GM19099 (cell line): ENCODE measurements around the gene DECR2.
A peak's percentile ranks its signal among the peaks of the same experiment; 100 is the strongest.

Source experiments
- POLR2A ChIP-seq: IDR thresholded peaks from 3 replicates; pipeline ENCODE4 v1.6.1; 2011; ENCODE audit warnings: low read depth; ENCODE audit not compliant: insufficient read length; ENCODE audit errors: extremely low read depth

The DECR2 gene

GRCh38 chr16:361872-362701 lies 39.6 kb upstream of the DECR2 start:
- no peak for TF ChIP-seq POLR2A

DNA sequence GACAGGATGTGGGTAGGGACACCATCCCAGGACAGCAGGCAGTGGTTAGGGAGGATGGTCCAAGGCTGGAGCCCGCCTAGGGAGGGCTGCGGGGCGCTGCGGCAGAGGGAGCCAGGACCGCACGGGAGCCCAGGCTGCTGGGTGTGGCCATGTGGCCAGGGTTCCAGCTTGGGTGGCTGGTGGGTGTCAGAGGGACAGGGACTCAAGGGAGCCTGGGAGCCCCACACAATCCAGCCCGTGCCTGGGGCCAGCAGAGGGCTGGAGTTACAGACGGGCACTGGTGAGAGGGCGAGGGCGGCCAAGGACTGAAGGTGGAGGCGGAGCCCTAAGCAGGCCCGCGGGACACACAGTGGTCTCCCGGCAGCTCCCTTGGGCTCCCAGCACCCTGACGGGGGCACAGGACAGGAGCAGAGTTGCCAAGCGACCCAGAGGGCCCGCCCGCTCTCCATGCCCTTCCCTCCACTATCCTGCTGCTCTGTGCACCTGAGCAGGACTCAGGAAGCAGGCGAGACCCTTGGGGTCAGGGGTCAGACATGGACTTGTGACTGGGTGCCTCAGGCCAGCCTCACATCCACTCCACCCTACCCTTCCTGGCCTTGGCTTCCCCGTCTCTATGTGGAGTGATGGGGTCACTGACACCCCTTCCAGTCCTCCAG lies 38.4 kb upstream of the DECR2 start:
- no peak for TF ChIP-seq POLR2A

DNA sequence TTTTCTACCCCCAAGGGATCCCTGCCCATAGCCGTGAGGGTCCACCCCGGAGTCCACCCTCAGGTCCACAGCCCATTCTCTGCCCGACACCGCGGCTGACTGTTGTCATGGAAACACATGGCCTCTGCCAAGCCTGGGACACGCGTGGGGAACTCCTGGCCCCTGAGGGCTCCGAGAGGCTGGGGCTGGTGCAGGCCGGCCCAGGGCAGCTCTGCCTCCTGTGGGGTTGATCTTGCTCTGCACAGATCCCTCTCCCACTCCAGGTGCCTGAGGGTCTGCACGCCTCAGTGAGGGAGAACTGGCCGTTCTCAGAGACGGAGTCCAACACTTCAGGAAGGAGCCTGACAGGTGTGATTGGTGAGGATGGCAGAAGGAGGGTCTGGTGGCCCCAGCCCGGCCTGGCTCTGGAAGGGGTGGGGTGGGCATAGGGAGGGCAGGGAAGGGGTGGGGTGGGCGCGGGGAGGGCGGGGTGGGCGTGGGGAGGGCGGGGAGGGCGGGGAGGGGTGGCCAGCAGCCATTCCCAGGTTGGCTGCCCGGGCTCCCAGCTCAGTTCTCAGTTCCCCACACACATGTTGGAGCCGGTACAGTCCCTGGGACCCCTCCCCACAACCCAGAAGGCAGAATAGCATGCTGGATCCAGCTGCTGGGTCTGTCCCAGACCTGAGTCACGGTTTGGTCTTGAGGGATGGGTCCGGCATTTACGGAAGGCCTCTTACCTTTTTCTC lies 37.8 kb upstream of the DECR2 start:
- no peak for TF ChIP-seq POLR2A

DNA sequence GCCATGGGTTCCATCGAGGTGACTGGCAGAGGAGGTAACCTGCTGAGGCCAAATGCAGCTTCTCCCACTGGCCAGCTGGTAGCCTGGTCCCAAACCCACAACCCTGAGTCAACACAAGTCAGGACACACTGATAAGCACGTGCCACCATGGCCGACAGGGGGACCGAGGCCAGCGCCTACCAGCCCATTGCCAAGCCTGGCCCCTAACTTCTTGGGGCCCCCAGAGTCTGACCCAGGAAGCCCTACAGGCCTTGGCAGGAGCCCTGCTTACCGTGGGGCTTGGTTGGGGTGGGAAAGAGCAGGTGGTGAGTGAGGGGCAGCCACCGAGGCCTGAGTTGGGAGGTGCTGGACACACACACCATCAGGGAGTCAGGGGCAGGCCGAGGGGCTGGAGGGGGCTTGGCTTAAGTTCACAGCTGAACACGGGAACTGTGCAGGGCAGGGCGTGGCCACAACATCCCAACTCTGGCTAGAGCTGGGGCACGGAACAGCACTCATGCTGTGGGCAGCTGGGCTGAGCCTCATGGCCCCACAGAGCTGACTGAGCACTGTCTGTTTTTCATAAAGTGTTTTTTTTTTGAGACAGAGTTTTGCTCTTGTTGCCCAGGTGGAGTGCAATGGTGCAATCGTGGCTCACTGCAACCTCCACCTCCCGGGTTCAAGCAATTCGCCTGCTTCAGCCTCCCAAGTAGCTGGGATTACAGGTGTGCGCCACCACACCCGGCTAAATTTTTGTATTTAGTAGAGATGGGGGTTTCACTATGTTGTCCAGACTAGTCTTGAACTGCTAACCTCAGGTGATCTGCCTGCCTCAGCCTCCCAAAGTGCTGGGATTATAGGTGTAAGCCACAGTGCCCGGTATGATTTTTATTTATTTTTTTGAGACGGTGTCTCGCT lies 36.8 kb upstream of the DECR2 start:
- TF ChIP-seq POLR2A: no peak

- no peak for TF ChIP-seq POLR2A
These were observed 35.2 kb upstream of the DECR2 start for GRCh38 chr16:366476-366875.

GRCh38 chr16:367333-367903 lies 34.3 kb upstream of the DECR2 start:
- no peak for TF ChIP-seq POLR2A

DNA sequence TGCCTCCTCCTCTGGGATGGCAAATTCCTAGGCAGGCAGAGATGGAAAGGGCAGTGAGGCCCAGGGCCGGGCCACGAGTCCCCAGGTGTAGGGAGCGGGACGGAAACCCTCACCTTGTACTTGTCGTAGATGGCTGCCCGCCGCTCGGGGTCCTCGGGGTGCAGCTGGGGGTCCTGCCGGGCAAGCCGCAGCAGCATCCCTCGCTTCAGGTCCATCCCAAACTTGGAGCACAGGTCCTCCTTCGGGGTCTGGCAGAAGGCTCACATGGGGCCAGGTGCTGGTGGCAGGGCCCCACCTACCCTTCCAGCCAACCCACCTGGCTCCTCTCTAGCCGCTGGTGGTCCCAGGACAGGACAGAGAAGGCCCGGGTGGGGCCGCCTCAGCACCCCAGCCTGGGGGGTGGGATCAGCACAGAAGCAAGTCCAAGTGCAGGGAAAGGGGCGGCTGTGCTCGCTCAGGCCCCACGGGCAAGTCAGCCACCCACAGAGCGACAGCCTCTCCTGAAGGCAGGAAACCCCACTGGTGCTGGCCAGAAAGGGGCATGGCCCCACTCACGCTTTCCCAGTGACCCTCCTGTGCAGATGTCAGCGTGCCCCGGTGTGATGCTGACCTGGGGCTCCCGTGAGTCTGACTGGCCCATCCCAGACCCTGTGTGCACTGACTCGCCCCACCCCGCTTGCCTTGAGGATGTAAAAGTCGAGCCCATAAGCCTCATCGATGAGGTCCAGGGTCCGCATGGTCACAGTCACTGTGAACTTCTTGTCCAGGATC lies 33.1 kb upstream of the DECR2 start:
- TF ChIP-seq POLR2A: no peak

DNA sequence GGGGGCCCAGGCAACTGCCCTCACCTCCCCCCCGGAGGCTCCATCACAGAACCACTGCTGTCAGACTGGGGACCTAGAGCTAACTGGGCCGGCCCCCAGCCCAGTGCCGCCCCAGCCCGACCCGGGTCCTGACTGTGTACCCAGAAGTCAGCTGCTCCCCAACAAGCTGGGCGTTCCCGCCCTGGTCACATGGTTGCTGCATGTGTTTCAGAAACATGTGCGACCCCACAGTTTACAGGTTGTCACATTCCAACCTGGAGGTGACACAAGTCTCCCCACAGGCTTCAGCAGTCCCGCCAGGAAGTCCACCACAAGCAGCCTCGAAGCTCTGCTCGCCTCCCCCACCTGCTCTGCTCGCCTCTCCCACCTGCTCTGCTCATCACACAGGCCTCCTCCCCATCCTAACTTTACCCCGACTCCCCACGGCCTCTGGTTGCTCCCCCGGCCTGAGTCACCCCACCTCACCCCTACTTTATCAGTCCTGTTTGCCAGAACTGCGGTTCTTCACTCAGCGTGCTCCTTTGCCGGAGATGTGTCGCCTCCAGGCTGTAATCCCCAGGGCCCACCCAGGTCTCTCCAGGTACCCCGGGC lies 32.3 kb upstream of the DECR2 start:
- TF ChIP-seq POLR2A: no peak

DNA sequence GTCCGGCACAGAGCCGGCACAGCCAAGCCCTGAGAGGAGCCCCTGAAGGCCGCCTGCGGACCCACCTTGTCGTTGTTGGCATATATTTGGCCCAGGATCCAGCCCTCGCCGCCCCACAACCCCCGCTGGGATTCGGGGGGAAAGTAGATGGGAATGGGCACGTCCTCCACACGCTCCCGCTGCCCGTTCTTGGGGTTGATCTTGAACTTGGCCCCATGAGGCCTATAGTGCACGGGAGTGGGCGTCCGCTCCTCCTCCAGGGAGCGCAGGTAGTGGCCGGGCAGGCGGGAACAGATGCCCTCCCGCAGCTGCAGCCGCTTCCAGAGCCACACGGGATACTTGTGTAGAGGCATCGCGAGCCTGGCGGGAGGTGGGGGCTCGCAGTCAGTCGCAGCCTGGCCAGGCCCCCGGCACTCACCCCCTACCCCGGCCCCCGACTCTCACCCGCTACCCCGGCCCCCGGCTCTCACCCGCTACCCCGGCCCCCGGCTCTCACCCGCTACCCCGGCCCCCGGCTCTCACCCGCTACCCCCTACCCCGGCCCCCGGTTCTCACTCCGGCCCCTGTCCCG lies 31.7 kb upstream of the DECR2 start:
- TF ChIP-seq POLR2A: no peak

GRCh38 chr16:370443-370842 lies 31.2 kb upstream of the DECR2 start, which contains the start of gene MRPL28:
Gene MRPL28 (minus strand): TSS chr16:370538. CDS start chr16:370218, 320 bp downstream.
- peak; percentile 32 for TF ChIP-seq POLR2A

DNA sequence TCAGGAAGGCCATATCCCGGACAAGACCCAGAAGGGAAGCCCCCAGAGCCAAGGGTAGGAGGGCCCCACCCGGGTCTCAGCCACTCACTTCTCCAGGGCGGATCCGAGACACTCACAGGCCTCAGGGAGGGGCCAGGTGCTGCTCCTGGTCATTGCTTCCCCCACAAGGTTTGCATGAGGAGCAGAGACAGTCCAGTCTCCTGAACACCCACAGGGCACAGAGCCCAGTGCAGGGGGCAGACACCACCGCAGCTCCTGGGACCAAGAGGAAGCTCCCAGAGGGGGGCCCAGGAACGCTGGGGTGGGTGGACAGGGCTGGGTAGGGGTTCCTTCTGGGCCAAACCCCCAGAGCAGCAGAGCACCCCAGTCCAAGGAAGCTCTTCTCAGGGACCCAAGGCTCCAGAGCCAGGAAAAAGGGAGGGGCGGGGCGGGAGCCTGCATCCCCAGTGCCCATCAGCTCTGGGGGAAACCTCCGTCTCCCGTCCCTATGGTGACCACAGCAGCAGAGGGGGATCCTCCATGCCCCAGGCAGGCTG lies 30.6 kb upstream of the DECR2 start:
- no peak for TF ChIP-seq POLR2A

GRCh38 chr16:371515-372301 lies 30.0 kb upstream of the DECR2 start:
- TF ChIP-seq POLR2A: no peak
